Effector CD8-positive, alpha-beta T cell (primary cell): ENCODE data around the gene BRINP3.
"Not testable (repeated sequence)": the region's sequence is repeated elsewhere in the genome, so short reads cannot be mapped to it uniquely, and the experiment has no call there.

Experiments used
- DNase-seq: peaks from one replicate; lab custom pipeline; 2025; lab: John Stamatoyannopoulos, UW

BRINP3 gene

GRCh38 chr1:190183588-190183987 lies 294.1 kb downstream of the BRINP3 start:
- no peak for DNase-seq

DNA sequence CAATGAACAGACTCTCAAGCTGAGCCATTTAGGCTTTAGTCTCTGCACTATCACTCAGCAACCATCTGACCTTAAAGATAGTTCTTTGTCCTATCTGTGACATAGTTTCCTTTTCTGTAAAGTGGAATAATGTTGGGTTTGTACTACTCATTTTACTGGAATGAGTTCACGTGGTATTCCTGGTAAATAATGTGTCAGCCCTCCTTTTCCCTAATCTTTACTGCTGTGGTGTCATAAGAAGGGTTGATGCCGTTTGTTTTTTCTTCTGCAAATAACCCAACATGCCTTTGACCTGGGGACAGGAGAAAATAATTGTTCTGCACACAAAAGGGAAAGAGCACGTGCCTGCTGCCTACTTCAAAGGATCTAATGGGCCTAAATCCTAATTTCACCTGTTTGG lies 297.8 kb downstream of the BRINP3 start:
- DNase-seq = no peak

DNA sequence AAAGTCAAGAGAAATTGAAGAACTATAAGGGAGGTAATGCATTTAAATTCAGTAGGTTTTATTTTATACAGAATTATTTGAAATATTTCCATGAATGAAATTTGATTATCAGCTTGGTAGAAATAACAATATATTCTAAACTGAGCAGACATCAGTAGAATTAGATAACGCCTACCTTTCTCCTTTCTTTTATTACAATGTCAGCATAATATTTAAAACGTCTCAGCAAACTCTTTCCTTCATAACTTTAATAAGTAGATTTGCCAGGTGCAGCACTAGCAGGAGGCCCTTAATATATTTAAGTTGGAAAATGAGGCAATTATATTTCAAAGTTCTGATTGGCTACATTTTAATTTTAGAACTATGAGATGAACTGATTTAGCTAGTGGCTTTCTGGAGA lies 298.8 kb downstream of the BRINP3 start:
- DNase-seq = no peak

DNA sequence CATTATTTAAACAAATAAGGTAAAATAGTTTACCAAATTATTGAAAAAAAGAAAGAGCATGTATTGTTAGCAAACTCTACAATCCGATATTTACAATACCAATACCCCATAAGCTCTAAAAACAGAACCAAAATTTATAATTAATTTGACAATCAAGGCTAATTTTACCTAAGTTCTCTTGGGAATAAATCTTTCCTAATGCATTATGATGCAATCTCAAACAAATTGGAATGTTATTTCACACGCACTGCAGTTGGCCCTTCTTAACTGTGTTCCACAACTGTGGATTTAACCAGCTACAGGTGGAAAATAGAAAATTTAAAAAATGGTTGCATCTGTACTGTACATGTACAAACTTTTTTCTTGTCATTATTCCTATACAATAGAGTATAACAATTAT lies 300.1 kb downstream of the BRINP3 start:
- DNase-seq = no peak

- DNase-seq = no peak
Measured at GRCh38 chr1:190176776-190177175, 300.9 kb downstream of the BRINP3 start.

DNA sequence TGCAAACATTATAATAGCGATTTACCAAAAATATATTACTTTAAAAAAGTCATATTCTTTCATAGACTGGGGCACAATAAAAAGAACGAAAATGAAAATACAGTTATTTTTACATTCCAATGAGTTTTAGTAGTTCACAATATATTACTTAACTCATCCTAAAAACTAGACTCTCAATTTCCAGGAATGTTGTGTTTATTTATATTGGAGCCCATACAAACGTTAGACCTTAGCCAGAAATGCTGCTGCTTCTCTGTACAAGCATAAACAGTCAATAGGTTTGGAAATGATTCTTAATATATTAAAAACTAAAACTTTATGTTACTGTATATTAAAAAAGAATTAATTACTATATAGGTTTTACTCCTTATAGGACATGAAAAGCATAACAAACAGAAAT lies 302.3 kb downstream of the BRINP3 start:
- no peak for DNase-seq

GRCh38 chr1:190172651-190173430 lies 304.8 kb downstream of the BRINP3 start:
- DNase-seq = no peak

DNA sequence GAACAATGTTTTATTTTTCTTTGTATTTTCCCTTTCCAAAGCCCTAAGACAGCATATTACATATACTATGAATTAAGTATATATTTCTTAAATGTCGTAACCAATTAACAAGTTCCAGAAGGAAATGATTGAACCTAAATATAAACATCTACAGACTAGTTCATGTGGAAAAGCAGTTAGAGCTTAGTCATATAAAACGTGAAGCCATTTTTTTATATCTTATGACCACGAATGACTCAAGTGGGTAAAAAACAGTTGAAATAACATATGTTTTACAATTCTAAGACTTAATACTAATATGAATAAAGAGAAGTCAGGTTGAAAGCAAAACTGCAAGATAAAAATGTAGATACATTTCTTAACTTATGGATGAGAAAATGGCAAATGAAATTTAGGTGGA lies 307.3 kb downstream of the BRINP3 start:
- DNase-seq = no peak

GRCh38 chr1:190169311-190170067 lies 308.2 kb downstream of the BRINP3 start:
- DNase-seq = no peak

- DNase-seq = no peak
Measured at GRCh38 chr1:190168893-190169280, 308.8 kb downstream of the BRINP3 start.

DNA sequence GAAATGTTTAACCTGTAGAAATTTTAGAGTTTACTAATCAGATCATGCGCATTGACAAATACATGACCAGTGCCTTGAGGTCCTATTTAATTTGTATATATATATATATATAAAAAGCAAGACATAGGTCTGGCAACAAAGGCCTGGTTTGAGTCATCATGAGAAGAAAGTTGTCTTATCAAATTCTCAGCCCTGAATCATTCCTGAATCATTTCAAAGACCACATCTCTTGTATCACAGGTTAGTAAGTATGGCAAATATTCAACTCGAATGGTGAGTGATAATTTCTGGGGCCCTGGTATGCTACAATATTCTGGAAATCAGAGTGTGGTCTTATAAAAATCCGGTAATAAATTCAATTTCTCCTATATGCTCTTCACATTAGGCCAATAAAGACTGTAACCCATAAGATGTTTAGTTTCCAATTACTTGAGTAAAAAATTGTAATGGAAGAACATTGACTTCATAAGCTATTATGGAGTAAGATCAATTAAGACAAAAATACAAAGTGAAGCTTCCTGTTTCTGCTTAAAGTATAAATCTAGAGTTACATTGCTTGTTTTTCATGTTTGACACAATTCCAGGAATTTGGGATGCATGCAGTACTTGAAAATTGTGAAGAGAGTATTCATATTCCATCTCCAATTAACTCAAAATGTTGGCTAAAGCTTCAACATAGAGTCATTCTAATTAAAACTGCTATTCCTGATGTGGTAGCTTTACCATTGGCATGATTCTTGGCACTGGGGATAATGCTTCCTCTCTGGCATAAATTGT lies 309.4 kb downstream of the BRINP3 start:
- DNase-seq = no peak

- DNase-seq = no peak
Measured at GRCh38 chr1:190159146-190159545, 318.5 kb downstream of the BRINP3 start.

GRCh38 chr1:190154744-190155143 lies 322.9 kb downstream of the BRINP3 start:
- no peak for DNase-seq

- DNase-seq = no peak
Measured at GRCh38 chr1:190147616-190148015, 330.0 kb downstream of the BRINP3 start.

GRCh38 chr1:190144650-190145049 lies 333.0 kb downstream of the BRINP3 start:
- DNase-seq = no peak

GRCh38 chr1:190140644-190141043 lies 337.0 kb downstream of the BRINP3 start:
- no peak for DNase-seq

DNA sequence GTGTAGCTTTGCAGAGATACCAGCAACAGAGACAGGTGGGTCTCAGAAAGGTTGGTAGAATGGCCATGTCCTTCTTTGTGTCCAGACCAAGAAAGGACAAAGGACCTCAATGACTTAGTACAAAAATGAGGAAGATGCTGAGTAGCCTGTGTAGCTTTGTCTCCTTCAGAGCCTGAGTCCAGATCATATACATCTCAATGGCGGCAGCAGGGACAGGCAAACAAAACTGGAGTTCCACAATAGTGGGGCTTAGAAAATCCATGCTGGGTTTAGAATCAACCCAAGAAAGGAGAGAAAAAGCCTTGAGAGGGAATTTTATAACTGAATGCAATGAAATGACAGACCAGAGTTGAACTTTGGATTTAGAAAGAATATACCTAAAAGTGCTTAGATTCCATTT lies 339.0 kb downstream of the BRINP3 start:
- no peak for DNase-seq

DNA sequence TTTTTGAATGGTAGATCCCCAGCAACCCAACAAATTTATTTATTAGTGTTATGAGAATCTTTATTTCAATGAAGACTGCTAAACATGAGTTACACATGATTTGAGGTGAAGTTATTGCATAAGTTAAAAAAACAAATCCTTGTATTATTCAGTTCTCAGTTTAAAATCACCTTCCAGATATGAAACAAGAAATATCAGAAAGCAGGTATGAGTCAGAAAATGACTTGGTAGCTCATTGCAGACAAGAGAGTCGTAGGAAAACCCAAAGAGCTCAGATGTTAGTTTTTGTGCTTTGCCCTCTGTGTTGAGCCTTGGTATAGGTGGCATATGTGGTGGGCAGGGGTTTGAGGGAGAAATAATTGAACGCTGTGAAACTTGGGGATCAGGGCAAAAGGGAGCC lies 339.4 kb downstream of the BRINP3 start:
- no peak for DNase-seq

- DNase-seq = no peak
Measured at GRCh38 chr1:190129366-190129765, 348.3 kb downstream of the BRINP3 start.

DNA sequence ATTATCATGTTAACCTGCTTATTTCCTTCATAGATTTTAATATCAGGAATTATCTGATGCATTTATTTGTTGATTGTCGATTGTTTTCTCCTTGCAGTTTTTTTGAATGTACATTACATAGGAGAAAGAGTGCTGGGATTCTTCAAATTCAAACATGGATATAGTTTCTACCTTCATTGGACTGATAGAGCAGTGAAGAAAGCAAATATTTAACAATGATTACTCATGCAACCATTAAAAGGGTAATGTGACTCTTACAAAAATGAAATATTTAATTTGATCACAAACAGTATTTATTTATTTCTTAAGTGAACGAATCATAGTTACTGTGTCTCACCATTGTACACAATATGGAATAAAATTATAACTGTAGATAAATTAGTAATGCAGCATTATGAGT lies 350.9 kb downstream of the BRINP3 start:
- DNase-seq = no peak

DNA sequence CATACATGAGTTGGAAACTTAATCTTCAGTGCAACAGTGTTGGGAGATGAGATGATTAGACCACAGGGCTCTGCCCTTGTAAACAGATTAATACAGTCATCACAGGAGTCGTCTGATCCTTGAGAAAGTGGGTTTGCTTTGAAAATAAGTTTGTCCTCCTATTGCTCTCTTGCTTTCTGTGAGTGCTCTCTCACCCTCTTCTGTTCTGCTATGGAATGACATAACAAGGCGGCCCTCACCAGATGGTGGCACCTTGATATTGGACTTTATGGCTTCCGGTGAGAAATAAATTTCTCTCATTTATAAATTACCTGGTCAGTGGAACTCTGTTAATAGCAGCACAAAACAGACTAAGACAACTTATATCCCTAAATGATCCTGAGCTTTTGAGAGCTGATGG lies 353.6 kb downstream of the BRINP3 start:
- no peak for DNase-seq

DNA sequence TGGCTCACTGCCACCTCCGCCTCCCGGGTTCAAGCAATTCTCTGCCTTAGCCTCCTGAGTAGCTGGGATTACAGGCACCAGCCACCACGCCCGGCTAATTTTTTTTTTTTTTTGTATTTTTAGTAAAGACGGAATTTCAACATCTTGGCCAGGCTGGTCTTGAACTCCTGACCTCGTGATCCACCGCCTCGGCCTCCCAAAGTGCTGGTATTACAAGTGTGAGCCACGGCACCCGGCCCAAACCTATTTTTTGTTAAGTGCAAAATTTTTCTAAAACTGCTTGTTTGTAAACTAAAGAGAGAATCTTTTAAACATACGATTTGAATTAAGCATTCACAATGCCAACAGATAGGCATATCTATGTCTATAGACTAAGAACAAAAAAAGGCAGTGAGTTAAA lies 357.1 kb downstream of the BRINP3 start:
- not testable (repeated sequence) for DNase-seq

- DNase-seq = no peak
Measured at GRCh38 chr1:190119683-190120082, 358.0 kb downstream of the BRINP3 start.
